OCI-LY7 (cell line): ENCODE data around the gene LIN28B. TPM values are rescaled to one million over a fixed set of nuclear protein-coding genes. Genes with fewer than 3 reads are reported as not detected.

Source experiments
- BruUV-seq: library from RNA; stranded (reverse); fragments of 400-500 nt; replicated peaks from 2 replicates; lab custom pipeline; 2021; lab: Mats Ljungman, UMichigan
- CTCF ChIA-PET: fragments of 300-600 bp; sonication (Branson Sonifier 250); formaldehyde crosslinking; loops from one replicate; lab custom pipeline; 2022; ENCODE audit warnings: antibody characterized with exemption; ENCODE audit not compliant: unreplicated experiment; lab: Charles Lee
- POLR2A ChIA-PET: fragments of 300-600 bp; sonication (Branson Sonifier 250); formaldehyde crosslinking; loops from one replicate; lab custom pipeline; 2022; ENCODE audit warnings: antibody characterized with exemption; lab: Charles Lee
- DNase-seq: peaks from one replicate; pipeline ENCODE4 v3.0.0-alpha.2; 2015; ENCODE audit warnings: low spot score
- H2AFZ ChIP-seq: fragments of 200-600 bp; sonication (generic), shearing (Covaris generic); 2 replicates; pipeline ENCODE4 v1.6.1; 2014; ENCODE audit warnings: mild to moderate bottlenecking, antibody characterized with exemption, low read length, moderate library complexity
- H3K27ac ChIP-seq: fragments of 200-600 bp; sonication (generic); 2 replicates; pipeline ENCODE4 v1.5.1; 2014; ENCODE audit warnings: mixed run types, low read depth, mild to moderate bottlenecking, moderate library complexity, low read length, inconsistent platforms; ENCODE audit not compliant: poor library complexity, severe bottlenecking
- H3K36me3 ChIP-seq: fragments of 200-600 bp; sonication (generic); 2 replicates; pipeline ENCODE4 v1.6.1; 2014; ENCODE audit warnings: mild to moderate bottlenecking, antibody characterized with exemption, low read length, moderate library complexity, mixed read lengths; ENCODE audit not compliant: insufficient read depth
- H3K4me1 ChIP-seq: fragments of 200-600 bp; sonication (generic); 2 replicates; pipeline ENCODE4 v1.5.1; 2014; ENCODE audit warnings: mild to moderate bottlenecking, low read length; ENCODE audit not compliant: insufficient read depth, poor library complexity, severe bottlenecking
- H3K4me2 ChIP-seq: fragments of 200-600 bp; sonication (generic); 2 replicates; pipeline ENCODE4 v1.6.1; 2014; ENCODE audit warnings: mild to moderate bottlenecking, low read length
- H3K4me3 ChIP-seq: fragments of 200-600 bp; sonication (generic); 2 replicates; pipeline ENCODE4 v1.5.1; 2014; ENCODE audit warnings: mild to moderate bottlenecking, low read depth, low read length; ENCODE audit not compliant: poor library complexity, severe bottlenecking
- H3K79me2 ChIP-seq: fragments of 200-600 bp; sonication (generic); 2 replicates; pipeline ENCODE4 v1.6.1; 2016; ENCODE audit warnings: low read depth, mild to moderate bottlenecking, low read length, moderate library complexity, mixed read lengths; ENCODE audit not compliant: insufficient read depth
- H3K9me2 ChIP-seq: fragments of 200-600 bp; sonication (generic); 2 replicates; pipeline ENCODE4 v1.6.1; 2016; ENCODE audit warnings: mild to moderate bottlenecking, low read length, mixed read lengths; ENCODE audit not compliant: insufficient read depth
- H3K9me3 ChIP-seq: fragments of 200-600 bp; sonication (generic); 2 replicates; pipeline ENCODE4 v1.6.1; 2014; ENCODE audit warnings: mild to moderate bottlenecking, mixed run types, low read length, mixed read lengths
- H4K20me1 ChIP-seq: fragments of 200-600 bp; sonication (generic); 2 replicates; pipeline ENCODE4 v1.6.1; 2014; ENCODE audit warnings: mild to moderate bottlenecking, antibody characterized with exemption, low read length, moderate library complexity, mixed read lengths; ENCODE audit not compliant: insufficient read depth
- EZH2phosphoT487 ChIP-seq: fragments of 200-600 bp; sonication (generic); IDR thresholded peaks from 2 replicates; pipeline ENCODE4 v1.6.1; 2018; ENCODE audit warnings: low read depth, borderline replicate concordance, mild to moderate bottlenecking, mixed run types, antibody characterized with exemption, low read length, moderate library complexity, mixed read lengths
- intact Hi-C: fragments of 100-400 bp; cut with micrococcal nuclease; formaldehyde crosslinking; loops from one replicate; pipeline ENCODE4 v1.10.0; 2022; ENCODE audit not compliant: unreplicated experiment
- total RNA-seq, 2 experiments: library from RNA; depleted of rRNA in 1 of 2; stranded (reverse); fragments of >200 nt in 1 of 2; shearing (Covaris generic) in 1 of 2; gene quantifications; 2 replicates each; pipeline ENCODE4 v1.2.3, GENCODE V29; 2014 to 2022
- TF ChIP-seq, protein P1 (sequence below): fragments of 200-600 bp; sonication (generic); conservative IDR thresholded peaks from 2 replicates; pipeline ENCODE4 v1.5.1; 2014; ENCODE audit warnings: mild to moderate bottlenecking, antibody characterized with exemption, low read length, moderate library complexity, mixed read lengths

LIN28B gene
- total RNA-seq, 2 experiments from 2014 or later = not detected

DNA sequence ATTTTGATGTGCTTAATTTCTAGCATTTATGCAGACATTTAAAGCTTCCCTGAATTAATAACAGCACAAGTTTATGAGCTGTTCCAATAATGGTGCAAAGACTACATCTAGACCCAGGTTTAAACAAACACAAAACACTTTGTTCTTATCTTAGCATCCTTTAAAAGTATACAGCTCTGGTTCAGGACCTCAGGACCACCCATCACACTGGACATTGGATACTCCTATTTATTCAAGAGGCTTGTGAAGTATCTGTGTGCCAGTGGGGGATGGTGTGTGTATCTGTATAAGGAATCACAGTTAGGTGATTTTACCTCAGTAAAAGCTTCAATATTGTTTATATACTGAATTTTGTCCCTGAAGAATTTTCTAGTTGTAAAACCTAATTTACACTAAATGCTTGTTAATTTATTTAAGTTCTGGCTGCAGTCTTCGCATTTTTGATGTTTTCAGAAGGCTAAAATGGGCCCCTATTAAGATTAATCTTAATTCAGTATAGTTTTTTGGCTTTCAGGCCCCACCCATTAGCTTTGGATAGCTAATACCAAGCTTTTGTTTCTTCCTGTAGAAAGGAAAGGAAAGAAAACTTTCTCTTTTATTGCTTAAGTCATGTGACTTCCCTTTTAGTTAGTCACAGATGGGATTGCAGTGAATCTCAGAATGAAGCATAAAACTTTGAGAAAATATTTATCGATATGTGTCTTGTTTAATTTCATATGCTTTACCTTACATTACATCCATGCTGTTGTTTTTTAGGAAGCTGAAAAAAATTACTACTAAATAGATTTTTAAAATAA lies 13.1 kb downstream of the LIN28B start:
- Histone ChIP-seq H3K79me2 (no peaks in the 10 kb centered on the region), H3K27ac (no peak overlapping the region), H3K9me2 (no peaks in the 10 kb centered on the region), H2AFZ (no peak overlapping the region), H3K4me2 (no peak overlapping the region), H3K9me3 (no peaks in the 10 kb centered on the region), H4K20me1 (no peaks in the 10 kb centered on the region), H3K4me1 (no peaks in the 10 kb centered on the region), H3K36me3 (no peaks in the 10 kb centered on the region), H3K4me3 (no peak overlapping the region)
- no TSS peak for BruUV-seq
- TF ChIP-seq EZH2phosphoT487 = no peak
- TF ChIP-seq, protein P1, sequence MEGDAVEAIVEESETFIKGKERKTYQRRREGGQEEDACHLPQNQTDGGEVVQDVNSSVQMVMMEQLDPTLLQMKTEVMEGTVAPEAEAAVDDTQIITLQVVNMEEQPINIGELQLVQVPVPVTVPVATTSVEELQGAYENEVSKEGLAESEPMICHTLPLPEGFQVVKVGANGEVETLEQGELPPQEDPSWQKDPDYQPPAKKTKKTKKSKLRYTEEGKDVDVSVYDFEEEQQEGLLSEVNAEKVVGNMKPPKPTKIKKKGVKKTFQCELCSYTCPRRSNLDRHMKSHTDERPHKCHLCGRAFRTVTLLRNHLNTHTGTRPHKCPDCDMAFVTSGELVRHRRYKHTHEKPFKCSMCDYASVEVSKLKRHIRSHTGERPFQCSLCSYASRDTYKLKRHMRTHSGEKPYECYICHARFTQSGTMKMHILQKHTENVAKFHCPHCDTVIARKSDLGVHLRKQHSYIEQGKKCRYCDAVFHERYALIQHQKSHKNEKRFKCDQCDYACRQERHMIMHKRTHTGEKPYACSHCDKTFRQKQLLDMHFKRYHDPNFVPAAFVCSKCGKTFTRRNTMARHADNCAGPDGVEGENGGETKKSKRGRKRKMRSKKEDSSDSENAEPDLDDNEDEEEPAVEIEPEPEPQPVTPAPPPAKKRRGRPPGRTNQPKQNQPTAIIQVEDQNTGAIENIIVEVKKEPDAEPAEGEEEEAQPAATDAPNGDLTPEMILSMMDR = no peak
- intact Hi-C loops = no loop called here
- CTCF ChIA-PET = no interaction called here
- POLR2A ChIA-PET = interaction anchor here (0.5 kb wide), 2 partner anchors 1049 to 1408 kb away, joined by 3 to 7 read pairs; no protein-coding TSS in a partner anchor
- no peak for DNase-seq

GRCh38 chr6:104973404-104973803 lies 16.5 kb downstream of the LIN28B start:
- intact Hi-C loops = no loop called here

More at GRCh38 chr6:104973404-104973803, 16.5 kb downstream of the LIN28B start:
- Histone ChIP-seq H2AFZ (no peak overlapping the region), H3K79me2 (no peaks in the 10 kb centered on the region), H3K4me1 (no peaks in the 10 kb centered on the region), H3K9me2 (no peaks in the 10 kb centered on the region), H3K4me3 (no peak overlapping the region), H3K27ac (no peak overlapping the region), H3K36me3 (no peaks in the 10 kb centered on the region), H3K4me2 (no peak overlapping the region), H4K20me1 (no peaks in the 10 kb centered on the region), H3K9me3 (no peaks in the 10 kb centered on the region)
- CTCF ChIA-PET = no interaction called here
- TF ChIP-seq EZH2phosphoT487 = no peak
- TF ChIP-seq, protein P1 = no peak
- POLR2A ChIA-PET = no interaction called here
- BruUV-seq = no TSS peak
- no peak for DNase-seq
